K562 (cell line): ENCODE data around the gene HADH. TPM values are rescaled to one million over a fixed set of nuclear protein-coding genes. Genes with fewer than 3 reads are reported as not detected.

Experiments used
- ARID1B ChIP-seq: fragments of 450-650 bp; IDR thresholded peaks from 2 replicates; pipeline ENCODE4 v1.6.1; 2016; ENCODE audit warnings: antibody characterized with exemption, mild to moderate bottlenecking, inconsistent platforms
- BRCA1 ChIP-seq, 2 experiments: fragments of 450-650 bp in 1 of 2; sonication (generic) in 1 of 2; formaldehyde crosslinking in 1 of 2; IDR thresholded peaks; 2 replicates each; pipeline versions ENCODE4 v1.5.0 to v1.6.1; 2017 to 2020; ENCODE audit warnings: mild to moderate bottlenecking in 1 of 2, missing genetic modification reagents in 1 of 2
- JUN ChIP-seq, 2 experiments: sonication (generic) in 1 of 2; formaldehyde crosslinking in 1 of 2; IDR thresholded peaks; 2 replicates each; pipeline versions ENCODE4 v1.6.1 to v1.8.0; 2012 to 2022; ENCODE audit warnings: borderline replicate concordance in 2 of 2, mild to moderate bottlenecking in 2 of 2, improper control_type of control experiment in 1 of 2, low read depth in 1 of 2, low read length in 1 of 2, missing genetic modification reagents in 1 of 2
- KHSRP ChIP-seq: fragments of 450-650 bp; IDR thresholded peaks from 2 replicates; pipeline ENCODE4 v1.6.1; 2017
- LEF1 ChIP-seq: fragments of 450-650 bp; IDR thresholded peaks from 2 replicates; pipeline ENCODE4 v1.6.1; 2016; ENCODE audit warnings: mild to moderate bottlenecking
- MTA2 ChIP-seq: fragments of 450-650 bp; IDR thresholded peaks from 2 replicates; pipeline ENCODE4 v1.6.1; 2016; ENCODE audit warnings: low read depth
- POLR3G ChIP-seq: IDR thresholded peaks from 2 replicates; pipeline ENCODE4 v1.6.1; 2011; ENCODE audit not compliant: insufficient read length, insufficient replicate concordance; ENCODE audit errors: extremely low read depth
- RUNX1 ChIP-seq: sonication (generic); IDR thresholded peaks from 2 replicates; pipeline ENCODE4 v1.6.1; 2016; ENCODE audit warnings: antibody characterized with exemption, low read depth
- YBX1 ChIP-seq: fragments of 450-650 bp; IDR thresholded peaks from 2 replicates; pipeline ENCODE4 v1.7.1; 2016; ENCODE audit warnings: mild to moderate bottlenecking
- ZBED1 ChIP-seq: IDR thresholded peaks from 2 replicates; pipeline ENCODE4 v1.6.1; 2014
- ZNF134 ChIP-seq: fragments of 250-450 bp; sonication (Bioruptor Pico); conservative IDR thresholded peaks from 2 replicates; pipeline ENCODE4 v1.4.0; 2020
- ZNF146 ChIP-seq: IDR thresholded peaks from one replicate; pipeline ENCODE4 v1.6.1; 2018; ENCODE audit warnings: missing compliant biosample characterization; ENCODE audit not compliant: unreplicated experiment
- ZNF212 ChIP-seq: fragments of 450-650 bp; formaldehyde crosslinking; IDR thresholded peaks from 2 replicates; pipeline ENCODE4 v1.4.0; 2020; ENCODE audit warnings: mild to moderate bottlenecking
- ZNF232 ChIP-seq: sonication (generic); formaldehyde crosslinking; IDR thresholded peaks from 2 replicates; pipeline ENCODE4 v1.8.0; 2022; ENCODE audit warnings: mild to moderate bottlenecking, missing genetic modification reagents
- polyA plus RNA-seq, 8 experiments: library from polyadenylated mRNA; depleted of rRNA in 4 of 8; stranded (reverse) in 5 of 8; unstranded in 3 of 8; fragments of >200 nt; fragmentation: Nextera tagmentation in 2 of 8; fragmentation: Illumina TruSeq in 1 of 8; extraction: Ambion mirVana in 2 of 8; extraction: Trizol in 1 of 8; gene quantifications; 2 replicates each; pipeline versions ENCODE4 v1.2.1 to v1.2.3, GENCODE V29; 2011 to 2014; ENCODE audit warnings: inconsistent platforms in 1 of 8, missing spikeins in 1 of 8
- total RNA-seq, 7 experiments: library from RNA; depleted of rRNA in 6 of 7; stranded (reverse); fragments of >200 nt in 6 of 7; fragmentation: Illumina TruSeq in 2 of 7; extraction: Trizol in 2 of 7; gene quantifications; 2 replicates each; pipeline versions ENCODE4 v1.2.1 to v1.2.3, GENCODE V29; 2011 to 2021; ENCODE audit warnings: low replicate concordance in 1 of 7
- TF ChIP-seq, protein P1 (sequence below): fragments of 250-450 bp; sonication (Bioruptor Pico); IDR thresholded peaks from 2 replicates; pipeline ENCODE4 v1.5.0; 2022; ENCODE audit warnings: mild to moderate bottlenecking
- TF ChIP-seq, protein P2 (sequence below): fragments of 450-650 bp; IDR thresholded peaks from 2 replicates; pipeline ENCODE4 v1.6.1; 2017; ENCODE audit warnings: antibody characterized with exemption
- TF ChIP-seq, protein P3 (sequence below), 2 experiments: fragments of 450-650 bp; formaldehyde crosslinking in 1 of 2; IDR thresholded peaks; 2 replicates each; pipeline versions ENCODE4 v1.4.0 to v1.6.1; 2014 to 2020; ENCODE audit warnings: mild to moderate bottlenecking in 2 of 2, borderline replicate concordance in 1 of 2, low read depth in 1 of 2

Gene HADH
- total and polyA plus RNA-seq, 9 of the 15 experiments (the other 6 are each of a cell fraction or from before 2014, with no cell fraction given) = 9.4 to 73.3 (median 32.8) TPM

- no peak for TF ChIP-seq LEF1
- no peak for TF ChIP-seq POLR3G
- TF ChIP-seq JUN (IDR thresholded peaks at IDR 0.05; ENCODE audit: borderline replicate concordance, low read depth, low read length) = peak; percentile 76
- TF ChIP-seq JUN (CRISPR knock-in tag; IDR thresholded peaks at IDR 0.05; ENCODE audit: borderline replicate concordance) = no peak
- no peak for TF ChIP-seq ZNF212 (CRISPR knock-in tag)
- TF ChIP-seq YBX1 = no peak
- peak; percentile 43; the same call in 1 of the 2 replicates for TF ChIP-seq MTA2
- TF ChIP-seq, protein P1, sequence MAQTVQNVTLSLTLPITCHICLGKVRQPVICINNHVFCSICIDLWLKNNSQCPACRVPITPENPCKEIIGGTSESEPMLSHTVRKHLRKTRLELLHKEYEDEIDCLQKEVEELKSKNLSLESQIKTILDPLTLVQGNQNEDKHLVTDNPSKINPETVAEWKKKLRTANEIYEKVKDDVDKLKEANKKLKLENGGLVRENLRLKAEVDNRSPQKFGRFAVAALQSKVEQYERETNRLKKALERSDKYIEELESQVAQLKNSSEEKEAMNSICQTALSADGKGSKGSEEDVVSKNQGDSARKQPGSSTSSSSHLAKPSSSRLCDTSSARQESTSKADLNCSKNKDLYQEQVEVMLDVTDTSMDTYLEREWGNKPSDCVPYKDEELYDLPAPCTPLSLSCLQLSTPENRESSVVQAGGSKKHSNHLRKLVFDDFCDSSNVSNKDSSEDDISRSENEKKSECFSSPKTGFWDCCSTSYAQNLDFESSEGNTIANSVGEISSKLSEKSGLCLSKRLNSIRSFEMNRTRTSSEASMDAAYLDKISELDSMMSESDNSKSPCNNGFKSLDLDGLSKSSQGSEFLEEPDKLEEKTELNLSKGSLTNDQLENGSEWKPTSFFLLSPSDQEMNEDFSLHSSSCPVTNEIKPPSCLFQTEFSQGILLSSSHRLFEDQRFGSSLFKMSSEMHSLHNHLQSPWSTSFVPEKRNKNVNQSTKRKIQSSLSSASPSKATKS = no peak
- peak; percentile 92 for TF ChIP-seq ARID1B
- TF ChIP-seq, protein P2, sequence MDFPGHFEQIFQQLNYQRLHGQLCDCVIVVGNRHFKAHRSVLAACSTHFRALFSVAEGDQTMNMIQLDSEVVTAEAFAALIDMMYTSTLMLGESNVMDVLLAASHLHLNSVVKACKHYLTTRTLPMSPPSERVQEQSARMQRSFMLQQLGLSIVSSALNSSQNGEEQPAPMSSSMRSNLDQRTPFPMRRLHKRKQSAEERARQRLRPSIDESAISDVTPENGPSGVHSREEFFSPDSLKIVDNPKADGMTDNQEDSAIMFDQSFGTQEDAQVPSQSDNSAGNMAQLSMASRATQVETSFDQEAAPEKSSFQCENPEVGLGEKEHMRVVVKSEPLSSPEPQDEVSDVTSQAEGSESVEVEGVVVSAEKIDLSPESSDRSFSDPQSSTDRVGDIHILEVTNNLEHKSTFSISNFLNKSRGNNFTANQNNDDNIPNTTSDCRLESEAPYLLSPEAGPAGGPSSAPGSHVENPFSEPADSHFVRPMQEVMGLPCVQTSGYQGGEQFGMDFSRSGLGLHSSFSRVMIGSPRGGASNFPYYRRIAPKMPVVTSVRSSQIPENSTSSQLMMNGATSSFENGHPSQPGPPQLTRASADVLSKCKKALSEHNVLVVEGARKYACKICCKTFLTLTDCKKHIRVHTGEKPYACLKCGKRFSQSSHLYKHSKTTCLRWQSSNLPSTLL = no peak
- TF ChIP-seq BRCA1 (IDR thresholded peaks at IDR 0.05) = no peak
- TF ChIP-seq BRCA1 (CRISPR knock-in tag; IDR thresholded peaks at IDR 0.05) = no peak
- no peak for TF ChIP-seq ZNF232 (CRISPR knock-in tag)
- TF ChIP-seq RUNX1 = no peak
- TF ChIP-seq, protein P3, sequence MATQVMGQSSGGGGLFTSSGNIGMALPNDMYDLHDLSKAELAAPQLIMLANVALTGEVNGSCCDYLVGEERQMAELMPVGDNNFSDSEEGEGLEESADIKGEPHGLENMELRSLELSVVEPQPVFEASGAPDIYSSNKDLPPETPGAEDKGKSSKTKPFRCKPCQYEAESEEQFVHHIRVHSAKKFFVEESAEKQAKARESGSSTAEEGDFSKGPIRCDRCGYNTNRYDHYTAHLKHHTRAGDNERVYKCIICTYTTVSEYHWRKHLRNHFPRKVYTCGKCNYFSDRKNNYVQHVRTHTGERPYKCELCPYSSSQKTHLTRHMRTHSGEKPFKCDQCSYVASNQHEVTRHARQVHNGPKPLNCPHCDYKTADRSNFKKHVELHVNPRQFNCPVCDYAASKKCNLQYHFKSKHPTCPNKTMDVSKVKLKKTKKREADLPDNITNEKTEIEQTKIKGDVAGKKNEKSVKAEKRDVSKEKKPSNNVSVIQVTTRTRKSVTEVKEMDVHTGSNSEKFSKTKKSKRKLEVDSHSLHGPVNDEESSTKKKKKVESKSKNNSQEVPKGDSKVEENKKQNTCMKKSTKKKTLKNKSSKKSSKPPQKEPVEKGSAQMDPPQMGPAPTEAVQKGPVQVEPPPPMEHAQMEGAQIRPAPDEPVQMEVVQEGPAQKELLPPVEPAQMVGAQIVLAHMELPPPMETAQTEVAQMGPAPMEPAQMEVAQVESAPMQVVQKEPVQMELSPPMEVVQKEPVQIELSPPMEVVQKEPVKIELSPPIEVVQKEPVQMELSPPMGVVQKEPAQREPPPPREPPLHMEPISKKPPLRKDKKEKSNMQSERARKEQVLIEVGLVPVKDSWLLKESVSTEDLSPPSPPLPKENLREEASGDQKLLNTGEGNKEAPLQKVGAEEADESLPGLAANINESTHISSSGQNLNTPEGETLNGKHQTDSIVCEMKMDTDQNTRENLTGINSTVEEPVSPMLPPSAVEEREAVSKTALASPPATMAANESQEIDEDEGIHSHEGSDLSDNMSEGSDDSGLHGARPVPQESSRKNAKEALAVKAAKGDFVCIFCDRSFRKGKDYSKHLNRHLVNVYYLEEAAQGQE (IDR thresholded peaks at IDR 0.05; ENCODE audit: borderline replicate concordance) = no peak
- TF ChIP-seq, protein P3 (CRISPR knock-in tag; IDR thresholded peaks at IDR 0.05; ENCODE audit: low read depth) = no peak
- no peak for TF ChIP-seq KHSRP
- TF ChIP-seq ZNF134 (CRISPR knock-in tag) = no peak
- TF ChIP-seq ZNF146 (CRISPR knock-in tag) = no peak
- TF ChIP-seq ZBED1 = no peak
Measured at GRCh38 chr4:108044951-108045686, 55.4 kb downstream of the HADH start (continued).
